ENCODE data around the gene ZNF254.

GRCh38 chr19:24060687-24061356 lies 26.2 kb upstream of the ZNF254 start:
- no peak for TF ChIP-seq SMC3 (IDR thresholded peaks at IDR 0.05)
- TF ChIP-seq POLR2A (IDR thresholded peaks at IDR 0.05; ENCODE audit: low read length), result no peak
